Fibroblast of pulmonary artery (primary cell): Measurements from ENCODE around the gene DNAJC16.

ENCODE experiments used
- DNase-seq: peaks from one replicate; pipeline ENCODE4 v3.0.0-alpha.2; 2010; ENCODE audit warnings: low read depth
- H3K4me3 ChIP-seq: replicated peaks from 2 replicates; pipeline ENCODE4 v1.5.1; 2011; ENCODE audit warnings: low read depth, mild to moderate bottlenecking, control low read depth, low read length, moderate library complexity
- TF ChIP-seq, protein P1 (sequence below): IDR thresholded peaks from 2 replicates; pipeline ENCODE4 v1.5.1; 2011; ENCODE audit warnings: mild to moderate bottlenecking, control low read depth, low read length, inconsistent platforms; ENCODE audit errors: missing control alignments

The DNAJC16 gene

GRCh38 chr1:15531003-15531402 is 4.4 kb downstream of the DNAJC16 start:
- TF ChIP-seq, protein P1, sequence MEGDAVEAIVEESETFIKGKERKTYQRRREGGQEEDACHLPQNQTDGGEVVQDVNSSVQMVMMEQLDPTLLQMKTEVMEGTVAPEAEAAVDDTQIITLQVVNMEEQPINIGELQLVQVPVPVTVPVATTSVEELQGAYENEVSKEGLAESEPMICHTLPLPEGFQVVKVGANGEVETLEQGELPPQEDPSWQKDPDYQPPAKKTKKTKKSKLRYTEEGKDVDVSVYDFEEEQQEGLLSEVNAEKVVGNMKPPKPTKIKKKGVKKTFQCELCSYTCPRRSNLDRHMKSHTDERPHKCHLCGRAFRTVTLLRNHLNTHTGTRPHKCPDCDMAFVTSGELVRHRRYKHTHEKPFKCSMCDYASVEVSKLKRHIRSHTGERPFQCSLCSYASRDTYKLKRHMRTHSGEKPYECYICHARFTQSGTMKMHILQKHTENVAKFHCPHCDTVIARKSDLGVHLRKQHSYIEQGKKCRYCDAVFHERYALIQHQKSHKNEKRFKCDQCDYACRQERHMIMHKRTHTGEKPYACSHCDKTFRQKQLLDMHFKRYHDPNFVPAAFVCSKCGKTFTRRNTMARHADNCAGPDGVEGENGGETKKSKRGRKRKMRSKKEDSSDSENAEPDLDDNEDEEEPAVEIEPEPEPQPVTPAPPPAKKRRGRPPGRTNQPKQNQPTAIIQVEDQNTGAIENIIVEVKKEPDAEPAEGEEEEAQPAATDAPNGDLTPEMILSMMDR = no peak
- H3K4me3 ChIP-seq = no peak overlapping the region
- DNase-seq = no peak

- no peak for DNase-seq
- H3K4me3 ChIP-seq = no peak overlapping the region
- TF ChIP-seq, protein P1 = no peak
Measured at GRCh38 chr1:15531682-15532081, 5.0 kb downstream of the DNAJC16 start.

- no peak for DNase-seq
- H3K4me3 ChIP-seq = no peak overlapping the region
- TF ChIP-seq, protein P1 = no peak
Measured at GRCh38 chr1:15538771-15539170, 12.1 kb downstream of the DNAJC16 start.

DNA sequence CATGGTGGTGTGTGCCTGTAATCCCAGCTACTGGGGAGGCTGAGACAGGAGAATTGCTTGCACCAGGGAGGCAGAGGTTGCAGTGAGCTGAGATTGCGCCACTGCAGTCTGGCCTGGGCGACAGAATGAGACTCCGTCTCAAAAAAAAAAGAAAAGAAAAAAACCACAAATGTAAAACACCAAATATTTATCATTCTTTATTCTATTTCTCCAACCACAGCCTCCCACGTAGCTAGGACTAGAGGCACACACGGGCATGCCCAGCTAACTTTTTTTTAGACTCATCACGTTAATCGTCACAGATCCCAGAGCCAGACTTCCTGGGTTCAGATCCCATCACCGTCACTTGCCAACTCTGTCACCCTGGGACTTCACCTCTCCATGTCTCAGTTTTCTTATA is 13.5 kb downstream of the DNAJC16 start:
- H3K4me3 ChIP-seq = no peak overlapping the region
- peak; percentile 31 for DNase-seq
- TF ChIP-seq, protein P1 = no peak

GRCh38 chr1:15541231-15541792 is 14.7 kb downstream of the DNAJC16 start:
- H3K4me3 ChIP-seq = no peak overlapping the region
- no peak for DNase-seq
- TF ChIP-seq, protein P1 = no peak

GRCh38 chr1:15542388-15543250 is 16.0 kb downstream of the DNAJC16 start:
- TF ChIP-seq, protein P1 = no peak
- H3K4me3 ChIP-seq = no peak overlapping the region
- DNase-seq = no peak
